Caco-2 (cell line): ENCODE results near the gene CDC14A. TPM values are rescaled to one million over a fixed set of nuclear protein-coding genes. Genes with fewer than 3 reads are reported as not detected.
A peak's percentile ranks its signal among the peaks of the same experiment; 100 is the strongest.

ENCODE experiments used
- BruUV-seq: library from RNA; stranded (reverse); fragments of 400-500 nt; replicated peaks from 2 replicates; lab custom pipeline; 2021; lab: Mats Ljungman, UMichigan
- CTCF ChIA-PET: fragments of 300-600 bp; sonication (Branson Sonifier 250); formaldehyde crosslinking; loops from one replicate; lab custom pipeline; 2022; ENCODE audit warnings: antibody characterized with exemption; lab: Charles Lee
- POLR2A ChIA-PET: fragments of 300-600 bp; sonication (Branson Sonifier 250); formaldehyde crosslinking; loops from one replicate; lab custom pipeline; 2022; ENCODE audit warnings: antibody characterized with exemption; lab: Charles Lee
- DNase-seq, 2 experiments: peaks; one replicate each; pipeline versions ENCODE4 v3.0.0 to v3.0.0-alpha.2; 2020 to 2022
- H3K27me3 ChIP-seq: replicated peaks from 2 replicates; pipeline ENCODE4 v1.6.0; 2011; ENCODE audit warnings: low read length; ENCODE audit not compliant: control insufficient read depth, insufficient read depth
- H3K36me3 ChIP-seq: 2 replicates; pipeline ENCODE4 v1.5.1; 2011; ENCODE audit warnings: low read length; ENCODE audit not compliant: control insufficient read depth, insufficient read depth
- H3K4me1 ChIP-seq: fragments of 250-450 bp; sonication (Bioruptor Pico); 2 replicates; pipeline ENCODE4 v1.5.1; 2020; ENCODE audit warnings: mild to moderate bottlenecking
- H3K4me3 ChIP-seq: 2 replicates; pipeline ENCODE4 v1.5.1; 2011; ENCODE audit warnings: low read depth, mild to moderate bottlenecking, control low read depth, low read length
- H3K9me3 ChIP-seq: fragments of 250-450 bp; sonication (Bioruptor Pico); 2 replicates; pipeline ENCODE4 v1.5.1; 2020; ENCODE audit warnings: mild to moderate bottlenecking, moderate library complexity
- H3K27ac Mint-ChIP-seq: one replicate; pipeline ENCODE4 v1.8.0; 2022; ENCODE audit warnings: mixed read lengths; ENCODE audit not compliant: unreplicated experiment
- H3K27me3 Mint-ChIP-seq: one replicate; pipeline ENCODE4 v1.8.0; 2022; ENCODE audit warnings: mixed read lengths; ENCODE audit not compliant: insufficient read depth, unreplicated experiment
- H3K36me3 Mint-ChIP-seq: one replicate; pipeline ENCODE4 v1.8.0; 2022; ENCODE audit warnings: mild to moderate bottlenecking, mixed read lengths; ENCODE audit not compliant: insufficient read depth, unreplicated experiment
- H3K4me1 Mint-ChIP-seq: one replicate; pipeline ENCODE4 v1.8.0; 2022; ENCODE audit warnings: low read depth, mixed read lengths; ENCODE audit not compliant: unreplicated experiment
- H3K4me3 Mint-ChIP-seq: one replicate; pipeline ENCODE4 v1.8.0; 2022; ENCODE audit warnings: mild to moderate bottlenecking, moderate library complexity, mixed read lengths; ENCODE audit not compliant: unreplicated experiment
- H3K9me3 Mint-ChIP-seq: one replicate; pipeline ENCODE4 v1.8.0; 2022; ENCODE audit warnings: mixed read lengths; ENCODE audit not compliant: unreplicated experiment
- intact Hi-C: fragments of 100-400 bp; cut with micrococcal nuclease; formaldehyde crosslinking; loops from one replicate; pipeline ENCODE4 v1.10.0; 2022; ENCODE audit not compliant: unreplicated experiment
- total RNA-seq: library from RNA; stranded (reverse); gene quantifications from 2 replicates; pipeline ENCODE4 v1.2.3, GENCODE V29; 2022
- TF ChIP-seq, protein P1 (sequence below), 2 experiments: fragments of 200-600 bp in 1 of 2; IDR thresholded peaks; 1 replicate in 1 of 2; 2 replicates in 1 of 2; pipeline versions ENCODE4 v1.5.1 to v1.8.0; 2011 to 2022; ENCODE audit warnings: antibody characterized with exemption in 1 of 2, control low read depth in 1 of 2, inconsistent platforms in 1 of 2, low read depth in 1 of 2, low read length in 1 of 2, mild to moderate bottlenecking in 1 of 2, moderate library complexity in 1 of 2; ENCODE audit not compliant: insufficient read depth in 1 of 2, severe bottlenecking in 1 of 2, unreplicated experiment in 1 of 2

The CDC14A gene
- total RNA-seq, 1 experiment from 2014 or later, result 7.3 TPM

DNA sequence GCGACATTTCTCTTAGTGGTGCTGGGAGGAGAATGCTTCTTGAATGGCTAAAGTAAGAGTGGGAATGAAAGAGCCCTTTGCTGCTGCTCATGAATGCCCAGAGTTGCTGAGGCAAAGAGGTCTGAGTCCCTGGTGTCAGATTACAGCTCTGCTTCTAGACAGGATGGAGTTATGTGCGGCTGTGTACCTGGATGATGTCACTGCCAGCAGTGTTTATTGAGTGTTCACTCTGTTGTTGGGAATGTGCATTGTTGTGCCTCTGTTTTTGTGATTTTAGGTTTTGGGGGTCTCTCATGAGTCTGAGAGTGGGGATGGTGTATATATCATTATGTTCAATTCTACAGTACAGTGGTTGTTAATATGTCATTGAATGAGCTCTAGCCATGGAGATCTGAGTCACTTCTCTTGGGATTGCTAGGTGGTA lies 2.7 kb downstream of the CDC14A start:
- Histone ChIP-seq H3K4me1 (peaks cover 15% of the 10 kb centered on the region), H3K36me3 (no peaks in the 10 kb centered on the region), H3K27me3 (no peaks in the 10 kb centered on the region), H3K9me3 (no peaks in the 10 kb centered on the region), H3K4me3 (no peak overlapping the region)
- H3K36me3 Mint-ChIP-seq, result peaks cover 20% of the 10 kb centered on the region
- H3K4me3 Mint-ChIP-seq, result peak overlapping the region; percentile 62
- peak overlapping the region; percentile 64 for H3K27ac Mint-ChIP-seq
- ChIA-PET POLR2A (no interaction called here), CTCF (interaction anchor here (0.6 to 0.8 kb wide), 2 partner anchors 72 to 101 kb away, joined by 3 to 8 read pairs; no protein-coding TSS in a partner anchor)
- TF ChIP-seq, protein P1, sequence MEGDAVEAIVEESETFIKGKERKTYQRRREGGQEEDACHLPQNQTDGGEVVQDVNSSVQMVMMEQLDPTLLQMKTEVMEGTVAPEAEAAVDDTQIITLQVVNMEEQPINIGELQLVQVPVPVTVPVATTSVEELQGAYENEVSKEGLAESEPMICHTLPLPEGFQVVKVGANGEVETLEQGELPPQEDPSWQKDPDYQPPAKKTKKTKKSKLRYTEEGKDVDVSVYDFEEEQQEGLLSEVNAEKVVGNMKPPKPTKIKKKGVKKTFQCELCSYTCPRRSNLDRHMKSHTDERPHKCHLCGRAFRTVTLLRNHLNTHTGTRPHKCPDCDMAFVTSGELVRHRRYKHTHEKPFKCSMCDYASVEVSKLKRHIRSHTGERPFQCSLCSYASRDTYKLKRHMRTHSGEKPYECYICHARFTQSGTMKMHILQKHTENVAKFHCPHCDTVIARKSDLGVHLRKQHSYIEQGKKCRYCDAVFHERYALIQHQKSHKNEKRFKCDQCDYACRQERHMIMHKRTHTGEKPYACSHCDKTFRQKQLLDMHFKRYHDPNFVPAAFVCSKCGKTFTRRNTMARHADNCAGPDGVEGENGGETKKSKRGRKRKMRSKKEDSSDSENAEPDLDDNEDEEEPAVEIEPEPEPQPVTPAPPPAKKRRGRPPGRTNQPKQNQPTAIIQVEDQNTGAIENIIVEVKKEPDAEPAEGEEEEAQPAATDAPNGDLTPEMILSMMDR (IDR thresholded peaks at IDR 0.05; ENCODE audit: insufficient read depth in 1 of 2, low read depth in 1 of 2, low read length in 1 of 2, severe bottlenecking in 1 of 2, unreplicated experiment in 1 of 2), result no peak
- H3K27me3 Mint-ChIP-seq, result no peaks in the 10 kb centered on the region
- DNase-seq, result peak; percentile 27 to 51
- H3K4me1 Mint-ChIP-seq, result peaks cover 27% of the 10 kb centered on the region
- no TSS peak for BruUV-seq
- intact Hi-C loops, result loop anchor here (5.0 kb wide), 2 partner anchors 58 to 223 kb away; partner anchors contain the start of genes SASS6 and TRMT13
- no peaks in the 10 kb centered on the region for H3K9me3 Mint-ChIP-seq

DNA sequence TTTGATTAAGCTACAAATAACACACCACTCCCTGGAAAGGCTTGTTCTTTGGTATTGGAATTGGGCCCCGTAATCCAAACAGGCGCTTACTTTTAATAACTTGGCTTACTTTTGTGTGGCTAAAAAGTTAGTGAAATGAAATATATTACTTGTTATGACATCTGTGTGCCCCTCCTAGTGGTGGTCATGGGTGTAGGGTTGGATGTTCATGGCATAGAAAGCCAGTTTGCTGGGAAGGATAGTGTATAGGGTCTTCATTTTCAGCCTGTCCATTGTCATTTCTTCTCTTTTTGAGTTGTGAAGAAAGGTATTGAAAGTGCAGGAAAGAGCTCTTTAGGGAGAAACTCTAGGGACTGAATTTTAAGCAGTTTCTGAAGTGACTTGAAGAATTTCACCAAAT lies 5.9 kb downstream of the CDC14A start:
- Mint-ChIP-seq H3K9me3 (no peaks in the 10 kb centered on the region), H3K27ac (no peak overlapping the region), H3K36me3 (peaks cover 13% of the 10 kb centered on the region), H3K27me3 (no peaks in the 10 kb centered on the region), H3K4me1 (peaks cover 35% of the 10 kb centered on the region), H3K4me3 (no peak overlapping the region)
- Histone ChIP-seq H3K4me1 (peaks cover 15% of the 10 kb centered on the region), H3K4me3 (no peak overlapping the region), H3K36me3 (no peaks in the 10 kb centered on the region), H3K9me3 (no peaks in the 10 kb centered on the region), H3K27me3 (no peaks in the 10 kb centered on the region)
- TF ChIP-seq, protein P1 (IDR thresholded peaks at IDR 0.05; ENCODE audit: insufficient read depth in 1 of 2, low read depth in 1 of 2, low read length in 1 of 2, severe bottlenecking in 1 of 2, unreplicated experiment in 1 of 2), result peak; percentile 11 to 26
- intact Hi-C loops, result no loop called here
- ChIA-PET CTCF (no interaction called here), POLR2A (no interaction called here)
- DNase-seq, result no peak
- no TSS peak for BruUV-seq

DNA sequence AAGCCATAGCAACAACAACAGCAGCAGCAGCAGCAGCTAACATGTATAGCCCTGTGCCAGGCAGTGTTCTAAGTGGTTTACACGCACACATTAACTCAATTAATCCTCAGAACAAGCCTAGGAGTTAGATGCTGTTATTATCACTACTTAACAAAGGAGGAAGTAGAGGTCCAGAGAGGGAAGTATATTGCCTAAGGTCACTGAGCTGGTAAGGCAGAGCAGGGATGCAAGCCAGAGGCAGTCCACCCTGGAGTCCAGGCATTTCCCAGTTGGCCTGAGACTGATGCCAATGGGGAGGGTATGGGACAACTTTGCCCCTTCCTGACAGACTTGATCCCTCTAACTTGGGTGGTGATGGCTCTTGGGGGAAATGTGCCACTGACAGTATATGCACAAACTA lies 6.8 kb downstream of the CDC14A start:
- Mint-ChIP-seq H3K9me3 (no peaks in the 10 kb centered on the region), H3K4me3 (no peak overlapping the region), H3K27me3 (no peaks in the 10 kb centered on the region), H3K36me3 (peaks cover 13% of the 10 kb centered on the region), H3K27ac (no peak overlapping the region), H3K4me1 (peaks cover 30% of the 10 kb centered on the region)
- Histone ChIP-seq H3K4me3 (no peak overlapping the region), H3K9me3 (no peaks in the 10 kb centered on the region), H3K36me3 (no peaks in the 10 kb centered on the region), H3K27me3 (no peaks in the 10 kb centered on the region), H3K4me1 (peaks cover 11% of the 10 kb centered on the region)
- POLR2A ChIA-PET, result no interaction called here
- intact Hi-C loops, result no loop called here
- DNase-seq, result no peak
- BruUV-seq, result no TSS peak
- CTCF ChIA-PET, result no interaction called here
- TF ChIP-seq, protein P1 (IDR thresholded peaks at IDR 0.05; ENCODE audit: insufficient read depth in 1 of 2, low read depth in 1 of 2, low read length in 1 of 2, severe bottlenecking in 1 of 2, unreplicated experiment in 1 of 2), result no peak
